GM19193 (cell line): ENCODE measurements around the gene NUP214.
A peak's percentile ranks its signal among the peaks of the same experiment; 100 is the strongest.

Experiments used
- POLR2A ChIP-seq: IDR thresholded peaks from 4 replicates; pipeline ENCODE4 v1.6.1; 2011; ENCODE audit not compliant: insufficient read depth, insufficient read length; ENCODE audit errors: extremely low read depth

NUP214 gene

DNA sequence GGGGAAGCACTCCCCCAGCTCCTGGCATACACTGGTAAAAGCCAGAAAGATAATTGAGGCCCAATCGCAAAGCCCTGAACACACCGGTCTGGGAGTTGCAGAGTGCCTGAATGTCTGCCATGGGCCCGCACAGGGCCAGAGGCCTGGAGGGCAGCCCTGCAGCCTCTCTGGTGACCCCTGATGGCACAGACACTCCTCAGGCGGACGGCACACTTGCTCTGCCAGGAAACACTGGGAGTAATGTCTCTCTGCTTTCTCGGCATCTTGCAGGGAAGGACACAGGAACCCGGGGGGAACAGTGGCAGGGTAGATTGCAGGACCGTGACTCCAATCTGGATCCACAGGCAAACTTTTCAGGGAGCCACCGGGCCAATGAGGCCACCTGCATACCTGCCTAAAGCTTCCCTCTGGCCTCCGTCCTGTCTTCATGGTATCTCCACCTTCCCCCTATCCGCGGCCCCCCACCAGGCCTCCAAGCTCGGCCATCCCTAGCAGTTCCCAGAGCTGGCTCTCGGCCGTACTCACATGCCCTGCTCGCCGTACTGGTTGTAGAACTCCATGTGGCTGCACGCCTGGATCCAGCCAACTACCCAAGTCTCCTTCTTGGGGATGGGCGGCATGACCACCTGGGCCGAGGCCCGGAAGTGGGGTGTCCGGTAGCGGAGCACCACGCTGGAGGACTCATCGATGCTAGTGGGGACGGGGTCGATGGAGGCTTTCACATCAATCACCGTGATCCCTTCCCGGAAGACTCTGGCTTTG is 150.1 kb downstream of the NUP214 start:
- no peak for TF ChIP-seq POLR2A

DNA sequence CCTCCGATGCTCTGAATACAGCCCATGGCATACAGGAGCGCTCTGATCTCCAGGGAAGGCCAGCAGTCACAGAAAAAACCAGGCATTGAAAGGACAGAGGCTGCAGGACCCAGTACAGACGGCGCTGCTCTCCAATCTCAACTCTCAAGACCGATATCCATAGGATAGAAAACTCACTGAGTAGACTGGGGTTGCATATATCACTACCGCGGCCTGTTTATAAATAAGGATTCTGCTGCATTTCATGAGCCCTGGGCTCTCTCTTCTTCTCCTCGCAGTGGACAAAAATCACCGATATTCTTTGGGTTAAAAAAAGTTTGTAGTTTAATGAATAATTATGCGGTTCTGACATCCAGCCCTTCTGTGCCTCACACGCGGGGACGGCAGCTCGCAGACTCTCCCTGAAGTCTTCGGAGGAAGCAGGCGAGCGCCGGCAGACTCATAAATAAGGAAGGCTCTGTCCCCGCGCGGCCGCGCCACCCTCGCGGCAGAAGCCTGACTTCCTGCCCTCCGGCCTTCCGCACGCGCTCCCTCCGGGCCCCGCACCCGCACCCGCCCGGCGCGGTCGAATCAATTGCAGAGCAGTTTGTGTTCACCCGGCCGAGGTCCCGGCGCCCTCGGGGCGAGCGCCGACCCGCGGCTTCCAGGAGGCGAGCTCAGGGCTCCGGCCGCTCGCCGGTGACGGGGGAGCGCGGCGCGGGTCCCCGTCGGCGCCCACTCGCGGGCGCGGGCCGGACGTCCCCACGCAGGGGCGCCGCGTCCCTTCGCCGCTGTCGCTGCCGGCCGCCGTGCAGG is 150.9 kb downstream of the NUP214 start, which contains the start of gene FAM78A:
Gene FAM78A (minus strand): TSS at position 417 of the 795 bp plus-strand sequence. CDS start 331 bp downstream, at position 86.
- TF ChIP-seq POLR2A, result no peak

DNA sequence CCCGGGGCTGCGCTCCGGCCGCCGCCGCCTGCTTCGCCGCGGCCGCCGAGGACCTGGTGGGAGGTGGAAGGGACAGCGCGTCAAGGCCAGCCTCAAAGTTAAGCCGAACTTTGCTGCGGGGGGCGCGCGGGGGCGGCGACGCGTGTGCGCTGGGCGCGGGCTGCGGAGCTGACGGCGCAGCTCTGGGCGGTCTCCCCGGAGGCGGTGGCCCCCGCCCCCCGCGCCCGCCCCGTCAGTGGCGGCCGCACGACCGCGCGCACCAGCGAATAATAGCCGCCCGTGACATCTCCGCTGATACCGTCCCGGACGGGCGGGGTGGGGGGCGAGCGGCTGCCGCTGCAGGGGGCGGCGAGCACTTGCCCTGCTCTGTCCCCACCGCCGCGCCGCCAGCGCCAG is 151.5 kb downstream of the NUP214 start:
- no peak for TF ChIP-seq POLR2A

DNA sequence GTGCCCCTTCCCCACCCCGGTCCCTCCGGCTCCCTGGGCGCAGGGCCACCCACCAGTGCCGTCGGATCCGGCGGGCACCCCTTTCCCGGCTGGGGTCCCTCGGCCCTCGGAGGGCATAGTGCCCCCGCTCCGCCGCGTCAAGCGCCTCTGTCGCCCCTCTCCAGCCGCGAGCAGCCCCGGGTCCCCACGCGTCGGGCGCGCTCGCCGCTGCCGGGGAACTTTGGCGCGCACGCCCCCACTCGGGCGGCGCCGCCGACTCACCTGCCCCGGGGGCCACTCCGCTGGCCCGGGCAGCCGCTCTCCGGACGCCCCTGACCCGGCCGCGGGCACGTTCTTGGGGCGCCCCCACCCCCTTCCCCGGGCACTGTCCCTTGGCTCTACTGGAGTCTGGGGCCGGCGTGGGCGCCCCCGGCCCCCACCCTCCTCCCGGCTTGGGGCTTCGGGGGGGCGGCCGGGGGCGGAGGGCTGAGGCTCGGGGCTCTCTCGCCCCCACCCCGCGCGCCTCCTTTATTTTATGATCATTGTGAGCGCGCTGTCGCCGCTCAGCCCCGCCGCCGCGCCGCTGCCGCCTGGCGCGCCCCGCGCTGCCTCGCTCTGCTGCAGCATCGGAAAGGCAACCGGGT is 152.0 kb downstream of the NUP214 start:
- peak; percentile 16 for TF ChIP-seq POLR2A

DNA sequence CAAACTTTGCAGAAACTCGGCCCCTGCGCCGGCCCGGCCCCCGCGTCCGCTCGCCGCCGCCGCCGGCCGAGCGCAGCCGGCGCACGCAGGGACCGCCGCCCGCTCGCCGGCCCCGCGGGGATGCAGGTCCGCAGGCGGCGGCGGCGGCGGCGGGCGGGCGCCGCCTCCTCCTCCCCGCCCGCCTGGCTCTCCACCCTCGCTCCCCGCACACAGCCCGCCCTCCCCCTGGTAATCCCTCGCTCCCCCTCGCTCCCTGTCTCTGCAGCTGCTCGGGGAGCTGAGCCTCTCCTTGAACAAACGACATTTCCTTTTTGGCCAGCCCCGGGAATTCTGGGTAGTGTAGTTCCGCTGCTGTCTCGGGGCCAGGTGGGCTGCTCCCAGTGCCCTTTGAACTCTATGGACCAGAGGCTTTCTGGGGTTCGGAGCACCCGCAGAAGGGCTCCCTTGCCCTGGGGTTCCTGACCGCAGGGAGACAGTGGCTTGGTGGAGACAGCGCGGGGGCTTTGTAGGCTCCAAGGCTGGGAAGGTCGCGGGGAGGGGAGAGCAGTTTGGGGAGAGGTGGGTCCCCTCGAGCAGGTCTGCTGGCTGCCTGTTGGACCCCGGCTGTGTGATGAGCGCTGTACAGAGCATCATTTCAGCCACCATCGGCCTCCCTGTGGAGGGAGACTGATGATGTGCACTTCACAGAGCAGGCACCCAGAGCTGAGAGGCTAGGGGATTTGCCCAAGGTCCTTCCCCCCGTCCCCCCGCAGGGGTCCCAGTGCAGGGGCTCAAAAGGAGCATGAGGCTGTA is 152.7 kb downstream of the NUP214 start:
- TF ChIP-seq POLR2A, result no peak

DNA sequence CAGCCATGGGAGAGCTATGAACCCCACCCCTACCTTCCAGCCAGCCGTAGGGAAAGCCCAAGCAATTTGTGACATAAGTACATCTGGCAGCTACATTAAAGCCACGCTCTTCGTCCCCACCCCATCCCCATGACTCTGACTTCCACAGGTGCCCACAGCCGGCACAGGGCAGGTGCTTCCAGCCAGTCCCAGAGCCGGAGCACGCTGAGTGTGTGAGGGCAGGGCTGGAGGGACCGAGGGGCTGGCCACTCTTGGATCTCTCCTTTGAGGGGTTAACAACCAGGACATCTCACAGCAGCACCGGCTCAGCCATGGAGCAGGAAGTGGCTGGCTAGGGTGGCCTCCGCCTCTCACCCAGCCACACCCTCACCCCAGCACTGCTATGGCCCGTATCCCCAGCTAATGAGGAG is 153.3 kb downstream of the NUP214 start:
- no peak for TF ChIP-seq POLR2A

DNA sequence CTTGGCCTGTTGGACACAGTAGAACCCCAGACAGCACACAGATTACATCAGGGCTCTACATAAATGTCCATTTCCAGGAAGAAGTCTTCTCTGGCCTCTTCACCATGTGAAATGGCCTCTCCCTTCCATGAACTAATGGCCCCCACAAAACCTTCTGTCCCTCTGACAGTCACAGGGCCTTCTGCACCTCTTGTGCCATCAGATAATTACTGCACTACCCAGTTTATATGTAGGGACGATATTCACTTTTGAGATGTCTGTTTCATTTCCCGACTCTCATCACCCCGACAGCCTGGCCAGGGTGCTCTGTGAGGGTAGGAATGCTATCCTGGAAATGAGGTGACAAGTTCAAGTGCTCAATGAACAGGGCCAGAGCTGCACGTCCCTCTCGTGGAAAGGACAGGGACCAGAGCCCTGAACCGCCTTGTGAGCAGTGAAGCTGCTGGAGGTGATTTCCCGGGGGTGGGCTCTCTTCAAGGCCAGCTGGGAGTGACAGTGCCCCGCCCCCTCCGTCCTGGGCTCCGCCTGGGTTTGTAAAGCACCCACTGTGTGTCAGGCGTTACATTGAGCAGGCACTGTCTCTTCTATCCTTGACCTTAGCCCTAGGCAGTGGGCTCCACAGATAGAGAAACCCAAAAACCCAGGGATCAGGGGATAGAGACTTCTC is 153.9 kb downstream of the NUP214 start:
- no peak for TF ChIP-seq POLR2A

DNA sequence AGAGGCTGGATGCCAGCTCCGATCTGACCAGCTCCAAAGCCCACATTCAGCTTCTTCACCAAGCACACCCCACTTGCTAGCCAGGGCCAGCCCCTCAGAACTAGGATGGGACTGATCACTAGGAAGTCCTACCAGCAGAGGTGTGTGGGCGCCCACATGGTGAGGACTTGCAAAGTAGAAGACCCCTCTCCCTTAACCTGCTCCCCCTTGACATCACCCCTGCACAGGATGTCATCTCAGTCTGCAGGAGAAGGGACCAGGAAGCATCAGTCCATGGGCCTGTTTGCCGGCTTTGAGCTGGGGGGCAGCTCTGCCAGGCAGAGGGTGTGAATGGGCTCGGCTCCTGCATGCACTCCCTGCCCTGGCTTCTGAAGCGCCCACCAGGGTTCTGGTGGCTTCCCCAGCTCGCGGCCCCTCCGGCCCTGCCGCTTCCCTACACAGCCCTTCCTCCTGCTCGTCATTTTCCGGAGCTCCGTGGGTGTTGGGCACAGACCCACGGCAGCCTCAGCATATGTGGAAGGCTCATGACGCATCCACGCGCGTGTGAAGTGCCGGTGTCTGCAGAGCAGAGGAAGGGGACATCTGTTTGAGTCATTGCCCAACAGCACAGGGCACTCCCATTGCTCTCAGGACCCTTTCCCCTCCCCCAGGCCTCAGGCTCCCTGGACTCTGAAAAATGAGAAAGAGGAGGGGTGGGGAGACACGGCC is 154.6 kb downstream of the NUP214 start:
- no peak for TF ChIP-seq POLR2A

DNA sequence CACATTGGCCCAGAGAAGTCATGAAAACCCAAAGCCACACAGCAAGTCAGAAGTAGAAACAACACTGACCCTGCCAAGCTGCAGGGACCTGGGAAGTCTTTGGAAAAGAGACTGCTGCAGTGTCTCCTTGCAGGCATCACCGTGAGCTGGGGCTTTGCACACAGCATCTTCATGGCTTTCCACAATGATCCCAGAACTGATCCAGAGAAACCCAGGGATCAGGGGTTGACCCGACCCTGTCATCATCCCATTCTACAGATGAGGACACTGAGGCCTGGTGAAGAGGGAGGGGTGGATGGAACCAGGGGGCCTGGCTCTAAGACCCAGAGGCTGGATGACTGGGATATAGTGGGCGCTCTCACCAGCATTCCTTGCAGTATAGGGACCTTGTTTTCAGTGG is 155.3 kb downstream of the NUP214 start:
- no peak for TF ChIP-seq POLR2A

DNA sequence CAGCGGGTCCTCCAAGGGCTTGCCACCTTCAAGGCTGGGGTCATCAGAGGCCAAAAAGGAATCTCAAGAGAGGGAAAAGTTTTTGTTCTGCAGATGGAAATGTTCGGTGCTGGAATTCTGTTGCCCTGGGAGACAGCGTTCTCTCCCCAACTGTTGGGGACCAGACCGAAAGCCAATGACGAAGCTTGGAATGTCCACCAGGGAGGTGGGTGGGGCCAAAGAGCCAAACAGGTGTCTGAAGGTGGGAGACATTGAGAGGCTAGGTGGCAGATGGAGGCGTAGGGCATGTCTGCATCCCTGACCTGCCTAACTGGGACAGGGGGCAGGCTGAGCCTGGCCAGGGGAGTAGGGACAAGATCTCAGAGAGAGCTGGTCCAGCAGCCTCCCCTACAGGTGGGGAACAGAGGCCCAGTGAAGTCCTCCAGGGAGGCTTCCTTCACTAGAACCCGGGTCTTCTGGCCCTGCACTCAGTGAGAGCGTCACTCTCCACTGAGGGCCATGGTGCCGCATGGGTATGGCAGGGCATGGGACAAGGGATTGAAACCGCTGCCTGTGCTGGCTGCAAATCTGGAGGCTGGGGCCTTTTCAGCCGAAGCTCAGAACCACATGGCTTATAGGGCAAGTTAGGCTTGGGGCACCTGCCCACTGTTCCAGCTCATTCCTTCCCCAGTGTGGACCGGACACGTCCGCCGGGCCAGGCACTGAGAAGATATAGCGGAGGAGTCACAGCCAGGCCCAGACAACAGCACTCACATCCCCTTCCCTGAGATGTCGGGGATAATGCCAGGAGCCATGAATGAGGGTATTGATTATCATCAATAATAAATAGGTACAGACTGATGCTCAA is 156.0 kb downstream of the NUP214 start:
- TF ChIP-seq POLR2A, result no peak

DNA sequence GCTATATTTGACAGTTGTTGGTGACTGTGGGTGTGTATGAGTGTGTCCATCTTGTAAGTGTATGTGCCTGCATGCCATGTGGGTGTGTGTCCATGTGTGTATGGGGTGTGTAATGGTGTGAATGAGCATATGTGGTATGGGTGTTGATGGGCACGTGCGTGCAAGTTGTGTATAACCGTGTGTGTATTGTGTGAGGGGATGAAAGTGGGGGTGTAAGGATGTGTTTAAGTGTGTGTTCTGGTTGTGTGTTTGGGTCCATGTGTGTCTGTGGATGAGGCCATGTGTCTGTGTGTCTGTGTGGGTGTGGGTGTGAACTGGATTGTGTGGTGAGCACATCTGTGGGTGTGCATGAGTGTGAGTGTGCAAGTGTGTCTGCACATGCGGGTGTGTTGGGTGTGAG is 156.8 kb downstream of the NUP214 start:
- no peak for TF ChIP-seq POLR2A

DNA sequence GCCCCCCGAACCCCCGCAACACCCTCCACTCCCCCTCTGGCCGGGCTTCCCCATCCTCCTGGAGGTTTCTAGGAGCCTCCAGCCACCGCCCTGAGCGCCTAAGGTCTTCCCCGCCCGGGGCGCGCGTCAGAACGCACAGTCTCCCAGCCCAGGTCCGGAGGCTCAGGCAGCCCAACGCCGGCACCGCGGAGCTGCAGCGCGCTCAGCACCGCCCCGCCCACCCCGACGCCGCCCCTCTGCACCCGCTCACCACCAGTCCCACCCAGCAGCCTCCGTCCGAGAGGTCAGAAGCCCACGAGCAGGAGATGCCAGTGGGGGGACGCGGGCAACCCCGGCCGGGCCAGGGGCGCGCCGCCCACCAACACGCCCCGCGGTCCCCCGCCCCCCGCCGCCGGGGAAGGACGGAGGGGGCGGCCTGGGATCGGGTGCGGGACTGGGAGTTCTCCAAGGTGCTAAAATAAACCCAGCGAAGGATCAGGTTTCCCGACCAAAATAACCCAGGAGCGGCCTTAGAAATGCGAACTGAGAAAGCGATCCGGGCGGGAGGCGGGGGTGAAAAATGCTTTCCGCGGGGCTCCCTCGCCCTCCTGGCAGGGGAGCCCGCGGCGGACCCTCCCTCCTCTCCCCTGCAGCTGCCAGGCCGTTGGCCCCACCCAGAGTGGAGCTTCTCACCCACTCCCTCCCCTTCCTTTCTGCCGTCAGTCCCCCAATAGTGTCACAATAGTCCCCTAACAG is 157.5 kb downstream of the NUP214 start:
- TF ChIP-seq POLR2A, result no peak
